HepG2 (cell line): Measurements from ENCODE around the gene TMEM214. TPM values are rescaled to one million over a fixed set of nuclear protein-coding genes. Genes with fewer than 3 reads are reported as not detected.

Experiments
- BHLHE40 ChIP-seq: IDR thresholded peaks from 2 replicates; pipeline ENCODE4 v1.6.1; 2011; ENCODE audit warnings: low read length, improper control_type of control experiment
- PAX8 ChIP-seq: sonication (generic); formaldehyde crosslinking; IDR thresholded peaks from 2 replicates; pipeline ENCODE4 v1.8.0; 2022; ENCODE audit warnings: mild to moderate bottlenecking, missing genetic modification reagents, borderline replicate concordance
- PRDM4 ChIP-seq: sonication (generic); formaldehyde crosslinking; IDR thresholded peaks from 2 replicates; pipeline ENCODE4 v1.9.0; 2021; ENCODE audit warnings: missing genetic modification reagents, borderline replicate concordance
- RXRB ChIP-seq: IDR thresholded peaks from 2 replicates; pipeline ENCODE4 v1.6.1; 2016; ENCODE audit warnings: borderline replicate concordance, missing genetic modification reagents, missing compliant biosample characterization
- ZBED4 ChIP-seq: sonication (generic); formaldehyde crosslinking; IDR thresholded peaks from 2 replicates; pipeline ENCODE4 v1.4.0; 2020; ENCODE audit warnings: missing genetic modification reagents, borderline replicate concordance
- ZNF12 ChIP-seq: sonication (generic); formaldehyde crosslinking; IDR thresholded peaks from 2 replicates; pipeline ENCODE4 v1.5.0; 2020; ENCODE audit warnings: missing genetic modification reagents
- ZNF574 ChIP-seq: sonication (generic); formaldehyde crosslinking; IDR thresholded peaks from 2 replicates; pipeline ENCODE4 v1.4.0; 2020; ENCODE audit warnings: missing genetic modification reagents
- polyA plus RNA-seq, 8 experiments: library from polyadenylated mRNA; depleted of rRNA in 3 of 8; stranded (reverse) in 7 of 8; unstranded in 1 of 8; fragments of >200 nt; fragmentation: Illumina TruSeq in 4 of 8; extraction: Trizol in 4 of 8; gene quantifications; 2 replicates each; pipeline versions ENCODE4 v1.2.1 to v1.2.3, GENCODE V29; 2011 to 2016; ENCODE audit warnings: low read depth in 4 of 8, missing spikeins in 1 of 8, mixed read lengths in 1 of 8; ENCODE audit not compliant: insufficient read depth in 1 of 8
- total RNA-seq, 5 experiments: library from RNA; depleted of rRNA; stranded (reverse); fragments of >200 nt; fragmentation: Illumina TruSeq; extraction: Trizol; gene quantifications; 2 replicates each; pipeline ENCODE4 v1.2.3, GENCODE V29; 2016; ENCODE audit warnings: low read depth in 1 of 5
- TF ChIP-seq, protein P1 (sequence below): sonication (generic); formaldehyde crosslinking; IDR thresholded peaks from 2 replicates; pipeline ENCODE4 v1.8.0; 2022; ENCODE audit warnings: mild to moderate bottlenecking, missing genetic modification reagents, moderate library complexity
- TF ChIP-seq, protein P2 (sequence below), 2 experiments: sonication (generic) in 1 of 2; formaldehyde crosslinking in 1 of 2; IDR thresholded peaks; 2 replicates each; pipeline versions ENCODE4 v1.4.0 to v1.6.1; 2016 to 2020; ENCODE audit warnings: borderline replicate concordance in 1 of 2, low read depth in 1 of 2, mild to moderate bottlenecking in 1 of 2, missing genetic modification reagents in 1 of 2
- TF ChIP-seq, protein P3 (sequence below): sonication (generic); formaldehyde crosslinking; IDR thresholded peaks from 2 replicates; pipeline ENCODE4 v1.4.0; 2020; ENCODE audit warnings: missing genetic modification reagents

Gene TMEM214
- total and polyA plus RNA-seq, 2 of the 13 experiments (the other 11 are each of a cell fraction or from before 2014, with no cell fraction given) = 58.3 to 132 TPM

GRCh38 chr2:27032495-27033252, at the start of gene TMEM214 (continued):
- peak; percentile 88; the same call in 1 of the 2 replicates for TF ChIP-seq PAX8 (CRISPR knock-in tag)
- 0 out of 2 replicates have a peak, but pooled peaks have one; percentile 40 for TF ChIP-seq RXRB (CRISPR knock-in tag)
- no peak; the same call in 1 of the 2 replicates for TF ChIP-seq ZBED4
- TF ChIP-seq, protein P1, sequence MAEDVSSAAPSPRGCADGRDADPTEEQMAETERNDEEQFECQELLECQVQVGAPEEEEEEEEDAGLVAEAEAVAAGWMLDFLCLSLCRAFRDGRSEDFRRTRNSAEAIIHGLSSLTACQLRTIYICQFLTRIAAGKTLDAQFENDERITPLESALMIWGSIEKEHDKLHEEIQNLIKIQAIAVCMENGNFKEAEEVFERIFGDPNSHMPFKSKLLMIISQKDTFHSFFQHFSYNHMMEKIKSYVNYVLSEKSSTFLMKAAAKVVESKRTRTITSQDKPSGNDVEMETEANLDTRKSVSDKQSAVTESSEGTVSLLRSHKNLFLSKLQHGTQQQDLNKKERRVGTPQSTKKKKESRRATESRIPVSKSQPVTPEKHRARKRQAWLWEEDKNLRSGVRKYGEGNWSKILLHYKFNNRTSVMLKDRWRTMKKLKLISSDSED (CRISPR knock-in tag) = no peak
- TF ChIP-seq ZNF12 (CRISPR knock-in tag) = 0 out of 2 replicates have a peak, but pooled peaks have one; percentile 11
- TF ChIP-seq, protein P2, sequence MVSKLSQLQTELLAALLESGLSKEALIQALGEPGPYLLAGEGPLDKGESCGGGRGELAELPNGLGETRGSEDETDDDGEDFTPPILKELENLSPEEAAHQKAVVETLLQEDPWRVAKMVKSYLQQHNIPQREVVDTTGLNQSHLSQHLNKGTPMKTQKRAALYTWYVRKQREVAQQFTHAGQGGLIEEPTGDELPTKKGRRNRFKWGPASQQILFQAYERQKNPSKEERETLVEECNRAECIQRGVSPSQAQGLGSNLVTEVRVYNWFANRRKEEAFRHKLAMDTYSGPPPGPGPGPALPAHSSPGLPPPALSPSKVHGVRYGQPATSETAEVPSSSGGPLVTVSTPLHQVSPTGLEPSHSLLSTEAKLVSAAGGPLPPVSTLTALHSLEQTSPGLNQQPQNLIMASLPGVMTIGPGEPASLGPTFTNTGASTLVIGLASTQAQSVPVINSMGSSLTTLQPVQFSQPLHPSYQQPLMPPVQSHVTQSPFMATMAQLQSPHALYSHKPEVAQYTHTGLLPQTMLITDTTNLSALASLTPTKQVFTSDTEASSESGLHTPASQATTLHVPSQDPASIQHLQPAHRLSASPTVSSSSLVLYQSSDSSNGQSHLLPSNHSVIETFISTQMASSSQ (IDR thresholded peaks at IDR 0.05; ENCODE audit: low read depth) = no peak
- TF ChIP-seq, protein P2 (CRISPR knock-in tag; IDR thresholded peaks at IDR 0.05; ENCODE audit: borderline replicate concordance) = peak; percentile 44
- TF ChIP-seq, protein P3, sequence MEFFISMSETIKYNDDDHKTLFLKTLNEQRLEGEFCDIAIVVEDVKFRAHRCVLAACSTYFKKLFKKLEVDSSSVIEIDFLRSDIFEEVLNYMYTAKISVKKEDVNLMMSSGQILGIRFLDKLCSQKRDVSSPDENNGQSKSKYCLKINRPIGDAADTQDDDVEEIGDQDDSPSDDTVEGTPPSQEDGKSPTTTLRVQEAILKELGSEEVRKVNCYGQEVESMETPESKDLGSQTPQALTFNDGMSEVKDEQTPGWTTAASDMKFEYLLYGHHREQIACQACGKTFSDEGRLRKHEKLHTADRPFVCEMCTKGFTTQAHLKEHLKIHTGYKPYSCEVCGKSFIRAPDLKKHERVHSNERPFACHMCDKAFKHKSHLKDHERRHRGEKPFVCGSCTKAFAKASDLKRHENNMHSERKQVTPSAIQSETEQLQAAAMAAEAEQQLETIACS (CRISPR knock-in tag) = peak; percentile 99
- TF ChIP-seq ZNF574 = peak; percentile 97
- no peak; the same call in 1 of the 2 replicates for TF ChIP-seq BHLHE40
- TF ChIP-seq PRDM4 (CRISPR knock-in tag) = no peak
